ENCODE data around the gene STIM1.

The STIM1 gene

GRCh38 chr11:3879216-3879966, 23.9 kb downstream of the STIM1 start:
- Histone ChIP-seq H2AFZ (ENCODE audit: low read depth, low read length, severe bottlenecking) (no peak overlapping the region), H3K4me2 (ENCODE audit: low read depth, low read length, poor library complexity, severe bottlenecking) (no peak overlapping the region), H3K9me2 (replicated peaks; ENCODE audit: insufficient read depth, low read length) (no peaks in the 10 kb centered on the region), H3K36me3 (ENCODE audit: low read length) (no peaks in the 10 kb centered on the region), H3K79me2 (ENCODE audit: insufficient read depth, low read length) (peaks cover 11% of the 10 kb centered on the region), H3K4me3 (ENCODE audit: insufficient read depth, low read length, poor library complexity, severe bottlenecking) (no peak overlapping the region), H3K9me3 (ENCODE audit: insufficient read depth, low read length) (no peaks in the 10 kb centered on the region), H3K9ac (ENCODE audit: low read length) (no peak overlapping the region), H3K27ac (ENCODE audit: low read depth, low read length) (no peak overlapping the region), H3K27me3 (ENCODE audit: low read length) (no peaks in the 10 kb centered on the region), H3F3A (ENCODE audit: insufficient read depth) (no peaks in the 10 kb centered on the region), H4K20me1 (ENCODE audit: low read depth, low read length) (peaks cover 6% of the 10 kb centered on the region; the same call in 1 of the 2 replicates)
- no peak for TF ChIP-seq CTCF (IDR thresholded peaks at IDR 0.05; ENCODE audit: insufficient read depth, low read length, poor library complexity, severe bottlenecking)
- no peak for TF ChIP-seq EZH2phosphoT487 (conservative IDR thresholded peaks at IDR 0.05; ENCODE audit: low read length)

- Histone ChIP-seq H3K27ac (ENCODE audit: low read depth, low read length) (no peak overlapping the region), H3K9me2 (replicated peaks; ENCODE audit: insufficient read depth, low read length) (no peaks in the 10 kb centered on the region), H3K4me2 (ENCODE audit: low read depth, low read length, poor library complexity, severe bottlenecking) (no peak overlapping the region), H3K27me3 (ENCODE audit: low read length) (no peaks in the 10 kb centered on the region), H3K9ac (ENCODE audit: low read length) (no peak overlapping the region), H2AFZ (ENCODE audit: low read depth, low read length, severe bottlenecking) (no peak overlapping the region), H3K4me3 (ENCODE audit: insufficient read depth, low read length, poor library complexity, severe bottlenecking) (no peak overlapping the region), H3K9me3 (ENCODE audit: insufficient read depth, low read length) (no peaks in the 10 kb centered on the region), H3K36me3 (ENCODE audit: low read length) (no peaks in the 10 kb centered on the region), H4K20me1 (ENCODE audit: low read depth, low read length) (peaks cover 2% of the 10 kb centered on the region; the same call in 1 of the 2 replicates), H3F3A (ENCODE audit: insufficient read depth) (no peaks in the 10 kb centered on the region), H3K79me2 (ENCODE audit: insufficient read depth, low read length) (peaks cover 14% of the 10 kb centered on the region)
- TF ChIP-seq CTCF (IDR thresholded peaks at IDR 0.05; ENCODE audit: insufficient read depth, low read length, poor library complexity, severe bottlenecking) (no peak), EZH2phosphoT487 (conservative IDR thresholded peaks at IDR 0.05; ENCODE audit: low read length) (no peak)
Observed at GRCh38 chr11:3879967-3880542, 24.6 kb downstream of the STIM1 start.

- no peaks in the 10 kb centered on the region for H3F3A ChIP-seq (ENCODE audit: insufficient read depth)
- TF ChIP-seq EZH2phosphoT487 (conservative IDR thresholded peaks at IDR 0.05; ENCODE audit: low read length) (no peak), CTCF (IDR thresholded peaks at IDR 0.05; ENCODE audit: insufficient read depth, low read length, poor library complexity, severe bottlenecking) (no peak)
- H3K4me2 ChIP-seq (ENCODE audit: low read depth, low read length, poor library complexity, severe bottlenecking), result no peak overlapping the region
- H3K9me2 ChIP-seq (replicated peaks; ENCODE audit: insufficient read depth, low read length), result no peaks in the 10 kb centered on the region
- no peaks in the 10 kb centered on the region for H3K27me3 ChIP-seq (ENCODE audit: low read length)
- peaks cover 1% of the 10 kb centered on the region; the same call in 1 of the 2 replicates for H4K20me1 ChIP-seq (ENCODE audit: low read depth, low read length)
- H3K27ac ChIP-seq (ENCODE audit: low read depth, low read length), result no peak overlapping the region
- H3K9ac ChIP-seq (ENCODE audit: low read length), result no peak overlapping the region
- H3K9me3 ChIP-seq (ENCODE audit: insufficient read depth, low read length), result no peaks in the 10 kb centered on the region
- no peak overlapping the region for H2AFZ ChIP-seq (ENCODE audit: low read depth, low read length, severe bottlenecking)
- no peak overlapping the region for H3K4me3 ChIP-seq (ENCODE audit: insufficient read depth, low read length, poor library complexity, severe bottlenecking)
- no peaks in the 10 kb centered on the region for H3K36me3 ChIP-seq (ENCODE audit: low read length)
- H3K79me2 ChIP-seq (ENCODE audit: insufficient read depth, low read length), result peaks cover 14% of the 10 kb centered on the region
Observed at GRCh38 chr11:3880724-3881123, 25.3 kb downstream of the STIM1 start.

Data from SU-DHL-6 (cell line).